ENCODE measurements around the gene TBC1D32. TPM values are rescaled to one million over a fixed set of nuclear protein-coding genes. Genes with fewer than 3 reads are reported as not detected.
"Not testable (repeated sequence)": the region's sequence is repeated elsewhere in the genome, so short reads cannot be mapped to it uniquely, and the experiment has no call there.

Gene TBC1D32
- total and polyA plus RNA-seq, 5 donors, result 0.79 to 4.3 (median 3.4) TPM

GRCh38 chr6:121044905-121045304 lies 289.4 kb downstream of the TBC1D32 start:
- WGBS, result 79% methylated on average over 2 of the region's 2 CpGs
- DNase-seq; ATAC-seq; H3K4me1 ChIP-seq (ENCODE audit: control insufficient read depth, insufficient read depth, low read length); H3K4me3 ChIP-seq (ENCODE audit: low read length); H3K9me3 ChIP-seq (ENCODE audit: control insufficient read depth, low read length); intact Hi-C loops (cut with DNase I); H3K27me3 ChIP-seq (ENCODE audit: control insufficient read depth, insufficient read depth); H3K27ac ChIP-seq (ENCODE audit: low read length): not testable (repeated sequence)

GRCh38 chr6:121043706-121044105 lies 290.6 kb downstream of the TBC1D32 start:
- H3K9me3 ChIP-seq (ENCODE audit: control insufficient read depth, low read length); H3K4me3 ChIP-seq (ENCODE audit: low read length); H3K4me1 ChIP-seq (ENCODE audit: control insufficient read depth, insufficient read depth, low read length); intact Hi-C loops (cut with DNase I); DNase-seq; H3K27ac ChIP-seq (ENCODE audit: low read length); H3K27me3 ChIP-seq (ENCODE audit: control insufficient read depth, insufficient read depth); ATAC-seq: not testable (repeated sequence)
- WGBS, result 90% methylated on average over 8 of the region's 8 CpGs

GRCh38 chr6:121043211-121043610 lies 291.1 kb downstream of the TBC1D32 start:
- H3K4me1 ChIP-seq (ENCODE audit: control insufficient read depth, insufficient read depth, low read length); intact Hi-C loops (cut with DNase I); ATAC-seq; H3K27me3 ChIP-seq (ENCODE audit: control insufficient read depth, insufficient read depth); H3K27ac ChIP-seq (ENCODE audit: low read length); H3K9me3 ChIP-seq (ENCODE audit: control insufficient read depth, low read length); H3K4me3 ChIP-seq (ENCODE audit: low read length); DNase-seq: not testable (repeated sequence)
- WGBS, result 80% methylated on average over 6 of the region's 6 CpGs

DNA sequence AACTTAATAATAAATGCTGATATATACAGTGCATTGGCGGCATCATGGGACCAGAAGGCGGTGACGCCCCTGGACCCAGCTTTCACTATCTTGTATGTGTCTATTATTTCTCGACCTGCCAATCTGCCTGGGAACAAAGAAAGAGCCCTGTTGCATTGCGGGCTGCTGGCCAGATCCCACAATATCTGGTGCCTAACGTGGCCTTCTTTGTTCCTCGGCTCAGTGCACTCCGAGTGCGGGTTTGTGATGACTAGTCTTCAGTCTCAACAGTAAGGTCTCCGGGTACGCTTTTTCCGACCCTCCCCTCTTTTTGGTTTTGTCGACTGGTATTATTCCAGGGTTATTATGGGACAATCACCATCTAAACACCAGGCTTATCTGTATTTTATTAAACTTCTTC lies 291.5 kb downstream of the TBC1D32 start:
- no peaks in the 10 kb centered on the region for H3K27me3 ChIP-seq (ENCODE audit: control insufficient read depth, insufficient read depth)
- no peak overlapping the region for H3K4me3 ChIP-seq (ENCODE audit: low read length)
- H3K4me1 ChIP-seq (ENCODE audit: control insufficient read depth, insufficient read depth, low read length), result no peaks in the 10 kb centered on the region
- H3K9me3 ChIP-seq (ENCODE audit: control insufficient read depth, low read length), result no peaks in the 10 kb centered on the region
- intact Hi-C loops (cut with DNase I), result no loop called here
- DNase-seq, result no peak
- H3K27ac ChIP-seq (ENCODE audit: low read length), result no peak overlapping the region
- ATAC-seq, result no peak
- WGBS, result 90% methylated on average over 13 of the region's 13 CpGs

GRCh38 chr6:121040831-121041230 lies 293.4 kb downstream of the TBC1D32 start:
- intact Hi-C loops (cut with DNase I), result no loop called here
- no peak overlapping the region for H3K4me3 ChIP-seq (ENCODE audit: low read length)
- no peaks in the 10 kb centered on the region for H3K4me1 ChIP-seq (ENCODE audit: control insufficient read depth, insufficient read depth, low read length)
- ATAC-seq (no peak), DNase-seq (no peak)
- no peaks in the 10 kb centered on the region for H3K27me3 ChIP-seq (ENCODE audit: control insufficient read depth, insufficient read depth)
- WGBS, result 48% methylated on average over 3 of the region's 3 CpGs
- H3K9me3 ChIP-seq (ENCODE audit: control insufficient read depth, low read length), result no peaks in the 10 kb centered on the region
- H3K27ac ChIP-seq (ENCODE audit: low read length), result no peak overlapping the region

DNA sequence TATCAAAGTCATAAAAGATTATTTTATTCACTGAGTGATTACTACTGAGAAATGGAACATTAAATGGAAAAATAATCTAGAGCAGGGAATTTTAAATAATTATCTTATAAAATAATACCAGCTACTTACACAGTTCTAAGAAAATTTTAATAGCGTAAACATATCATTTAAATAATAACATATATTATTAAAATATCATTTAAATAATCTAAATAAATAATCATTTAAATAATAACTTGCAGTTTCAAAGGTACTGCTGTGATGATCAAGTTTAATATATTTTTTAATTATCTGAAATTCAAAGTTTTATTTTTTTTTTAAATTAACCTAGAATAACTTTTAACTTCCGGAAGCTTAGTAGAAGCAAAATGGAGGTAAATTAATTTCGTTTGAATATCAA lies 301.2 kb downstream of the TBC1D32 start:
- WGBS, result 82% methylated on average over 3 of the region's 3 CpGs
- Histone ChIP-seq H3K9me3 (ENCODE audit: control insufficient read depth, low read length) (no peaks in the 10 kb centered on the region), H3K4me3 (ENCODE audit: low read length) (no peak overlapping the region), H3K4me1 (ENCODE audit: control insufficient read depth, insufficient read depth, low read length) (no peaks in the 10 kb centered on the region), H3K27me3 (ENCODE audit: control insufficient read depth, insufficient read depth) (no peaks in the 10 kb centered on the region), H3K27ac (ENCODE audit: low read length) (no peak overlapping the region)
- ATAC-seq (no peak), DNase-seq (no peak)
- intact Hi-C loops (cut with DNase I), result no loop called here

- WGBS, result 25% methylated on average over 1 of the region's 1 CpG
- Histone ChIP-seq H3K4me1 (ENCODE audit: control insufficient read depth, insufficient read depth, low read length) (no peaks in the 10 kb centered on the region), H3K9me3 (ENCODE audit: control insufficient read depth, low read length) (no peaks in the 10 kb centered on the region), H3K4me3 (ENCODE audit: low read length) (no peak overlapping the region), H3K27me3 (ENCODE audit: control insufficient read depth, insufficient read depth) (no peaks in the 10 kb centered on the region), H3K27ac (ENCODE audit: low read length) (no peak overlapping the region)
- DNase-seq, result no peak
- ATAC-seq, result no peak
- intact Hi-C loops (cut with DNase I), result no loop called here
Measured at GRCh38 chr6:121032268-121033006, 301.8 kb downstream of the TBC1D32 start.

Other genes with a start within 250 kb of the TBC1D32 start
- 100 to 1,000 TPM; 101 to 217 (median 148) TPM for gene GJA1, start 101.2 kb upstream of the TBC1D32 start, total RNA-seq
- 116 TPM for gene GJA1, start 101.2 kb upstream of the TBC1D32 start, polyA plus RNA-seq

All from right cardiac atrium (tissue), 5 donors.